GM12874 (cell line): ENCODE results near the gene TSPEAR.

Source experiments
- CTCF ChIP-seq: IDR thresholded peaks from 2 replicates; pipeline ENCODE4 v1.5.1; 2011; ENCODE audit warnings: low read depth, mild to moderate bottlenecking, control low read depth, low read length, moderate library complexity; ENCODE audit not compliant: insufficient read depth

The TSPEAR gene

GRCh38 chr21:44530221-44530902 is 181.0 kb downstream of the TSPEAR start:
- TF ChIP-seq CTCF = no peak

GRCh38 chr21:44529503-44530125 is 181.8 kb downstream of the TSPEAR start:
- TF ChIP-seq CTCF = no peak

- TF ChIP-seq CTCF = no peak
These were observed 182.4 kb downstream of the TSPEAR start for GRCh38 chr21:44529011-44529421.

- TF ChIP-seq CTCF = no peak
These were observed 182.8 kb downstream of the TSPEAR start for GRCh38 chr21:44528634-44528995.

GRCh38 chr21:44527983-44528633 is 183.3 kb downstream of the TSPEAR start:
- TF ChIP-seq CTCF = no peak

- TF ChIP-seq CTCF = no peak
These were observed 184.0 kb downstream of the TSPEAR start for GRCh38 chr21:44527156-44527982.
